Measurements from ENCODE around the gene ARHGAP45. TPM values are rescaled to one million over a fixed set of nuclear protein-coding genes. Genes with fewer than 3 reads are reported as not detected.

Gene ARHGAP45
- total and polyA plus RNA-seq, 9 of the 15 experiments (the other 6 are each of a cell fraction or from before 2014, with no cell fraction given): 0.08 to 22.1 (median 4.2) TPM

- TF ChIP-seq ZHX1 (conservative IDR thresholded peaks at IDR 0.05; ENCODE audit: low read length) (peak; percentile 60; the same call in 1 of the 2 replicates), JUND (IDR thresholded peaks at IDR 0.05; ENCODE audit: borderline replicate concordance, low read depth, low read length) (peak; percentile 77), JUND (tag; IDR thresholded peaks at IDR 0.05; ENCODE audit: borderline replicate concordance, low read depth, low read length) (peak; percentile 62; the same call in 1 of the 3 replicates), ATF1 (CRISPR knock-in tag; IDR thresholded peaks at IDR 0.05) (peak; percentile 96), ATF1 (tag; IDR thresholded peaks at IDR 0.05) (peak; percentile 97), ELF2 (CRISPR knock-in tag; IDR thresholded peaks at IDR 0.05) (0 out of 2 replicates have a peak, but pooled peaks have one; percentile 12), CBX5 (IDR thresholded peaks at IDR 0.05; ENCODE audit: borderline replicate concordance, low read depth) (no peak), MAZ (CRISPR knock-in tag; conservative IDR thresholded peaks at IDR 0.05 in 1 of 2, IDR thresholded peaks at IDR 0.05 in 1 of 2) (peak in 1 of 2 experiments; percentile 80; a peak in 2 of 4 replicates), RNF219 (CRISPR knock-in tag; IDR thresholded peaks at IDR 0.05) (no peak), DDX20 (tag; IDR thresholded peaks at IDR 0.05; ENCODE audit: low read depth) (no peak), MTA3 (IDR thresholded peaks at IDR 0.05; ENCODE audit: borderline replicate concordance) (0 out of 2 replicates have a peak, but pooled peaks have one; percentile 71), CREM (IDR thresholded peaks at IDR 0.05; ENCODE audit: low read depth) (peak; percentile 100), NCOA4 (IDR thresholded peaks at IDR 0.05; ENCODE audit: partially characterized antibody) (peak; percentile 59), CGGBP1 (CRISPR knock-in tag; IDR thresholded peaks at IDR 0.05) (no peak), POLR2AphosphoS5 (IDR thresholded peaks at IDR 0.05; ENCODE audit: control insufficient read depth, insufficient read depth, low read depth, low read length) (0 out of 2 replicates have a peak, but pooled peaks have one; percentile 33), PHF8 (IDR thresholded peaks at IDR 0.05; ENCODE audit: borderline replicate concordance, low read length) (peak; percentile 51; the same call in 1 of the 2 replicates), POLR2G (IDR thresholded peaks at IDR 0.05; ENCODE audit: low read depth, low read length) (peak; percentile 69), ZNF146 (CRISPR knock-in tag; IDR thresholded peaks at IDR 0.05; ENCODE audit: unreplicated experiment) (peak; percentile 3), FOXM1 (IDR thresholded peaks at IDR 0.05; ENCODE audit: low read depth) (no peak), FOXM1 (CRISPR knock-in tag; IDR thresholded peaks at IDR 0.05; ENCODE audit: low read depth) (0 out of 2 replicates have a peak, but pooled peaks have one; percentile 34), TBP (optimal IDR thresholded peaks at IDR 0.05; ENCODE audit: low read depth, low read length) (peak; percentile 6)
- TF ChIP-seq, protein P1, sequence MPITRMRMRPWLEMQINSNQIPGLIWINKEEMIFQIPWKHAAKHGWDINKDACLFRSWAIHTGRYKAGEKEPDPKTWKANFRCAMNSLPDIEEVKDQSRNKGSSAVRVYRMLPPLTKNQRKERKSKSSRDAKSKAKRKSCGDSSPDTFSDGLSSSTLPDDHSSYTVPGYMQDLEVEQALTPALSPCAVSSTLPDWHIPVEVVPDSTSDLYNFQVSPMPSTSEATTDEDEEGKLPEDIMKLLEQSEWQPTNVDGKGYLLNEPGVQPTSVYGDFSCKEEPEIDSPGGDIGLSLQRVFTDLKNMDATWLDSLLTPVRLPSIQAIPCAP (CRISPR knock-in tag; IDR thresholded peaks at IDR 0.05; ENCODE audit: borderline replicate concordance): no peak
These were observed 24.9 kb upstream of the ARHGAP45 start (continued) for GRCh38 chr19:1041835-1042685.
